HepG2 (cell line): ENCODE measurements around the gene HCN4.
"Not testable (repeated sequence)": the region's sequence is repeated elsewhere in the genome, so short reads cannot be mapped to it uniquely, and the experiment has no call there.

Source experiments
- ADNP ChIP-seq: sonication (generic); formaldehyde crosslinking; IDR thresholded peaks from 2 replicates; pipeline ENCODE4 v1.4.0; 2020; ENCODE audit warnings: missing genetic modification reagents
- ATM ChIP-seq: fragments of 450-650 bp; IDR thresholded peaks from 2 replicates; pipeline ENCODE4 v1.7.1; 2017; ENCODE audit warnings: mild to moderate bottlenecking, borderline replicate concordance
- GABPB1 ChIP-seq: IDR thresholded peaks from 2 replicates; pipeline ENCODE4 v1.6.1; 2016; ENCODE audit warnings: mild to moderate bottlenecking, missing genetic modification reagents, moderate library complexity, missing compliant biosample characterization
- HDAC2 ChIP-seq: sonication (generic); formaldehyde crosslinking; IDR thresholded peaks from 2 replicates; pipeline ENCODE4 v1.4.0; 2020; ENCODE audit warnings: missing genetic modification reagents
- KAT2B ChIP-seq: fragments of 150-350 bp; IDR thresholded peaks from 2 replicates; pipeline ENCODE4 v1.6.1; 2014; ENCODE audit warnings: low read depth, low read length, borderline replicate concordance
- NR2F6 ChIP-seq, 2 experiments: IDR thresholded peaks; 2 replicates each; pipeline ENCODE4 v1.6.1; 2016; ENCODE audit warnings: antibody characterized with exemption in 1 of 2, mild to moderate bottlenecking in 1 of 2
- POLR2AphosphoS5 ChIP-seq: IDR thresholded peaks from 2 replicates; pipeline ENCODE4 v1.6.1; 2012; ENCODE audit warnings: low read depth, low read length
- SMARCE1 ChIP-seq: fragments of 450-650 bp; IDR thresholded peaks from 2 replicates; pipeline ENCODE4 v1.6.1; 2017; ENCODE audit warnings: borderline replicate concordance
- TFE3 ChIP-seq: IDR thresholded peaks from 2 replicates; pipeline ENCODE4 v1.6.1; 2016
- TF ChIP-seq, protein P1 (sequence below): sonication (generic); formaldehyde crosslinking; IDR thresholded peaks from 2 replicates; pipeline ENCODE4 v1.8.0; 2022; ENCODE audit warnings: missing genetic modification reagents, mild to moderate bottlenecking, inconsistent platforms, borderline replicate concordance

DNA sequence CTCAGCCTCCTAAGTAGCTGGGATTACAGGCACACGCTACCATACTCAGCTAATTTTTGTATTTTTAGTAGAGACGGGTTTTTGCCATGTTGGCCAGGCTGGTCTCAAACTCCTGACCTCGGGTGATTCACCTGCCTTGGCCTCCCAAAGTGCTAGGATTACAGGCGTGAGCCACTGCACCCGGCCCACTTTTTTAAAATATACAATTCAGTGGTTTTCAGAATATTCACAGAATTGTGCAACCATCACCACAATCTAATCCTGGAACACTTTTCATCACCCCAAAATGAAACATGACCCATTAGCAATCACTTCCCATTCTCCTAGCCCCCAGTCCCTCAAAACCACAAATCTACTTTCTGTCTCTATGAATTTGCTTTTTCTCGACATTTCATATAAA, 31.5 kb upstream of the HCN4 start:
- TF ChIP-seq ADNP (CRISPR knock-in tag); ATM; SMARCE1; HDAC2 (CRISPR knock-in tag); NR2F6 (IDR thresholded peaks at IDR 0.05); NR2F6 (CRISPR knock-in tag; IDR thresholded peaks at IDR 0.05); POLR2AphosphoS5; TFE3 (CRISPR knock-in tag); GABPB1 (CRISPR knock-in tag); KAT2B: not testable (repeated sequence)
- TF ChIP-seq, protein P1, sequence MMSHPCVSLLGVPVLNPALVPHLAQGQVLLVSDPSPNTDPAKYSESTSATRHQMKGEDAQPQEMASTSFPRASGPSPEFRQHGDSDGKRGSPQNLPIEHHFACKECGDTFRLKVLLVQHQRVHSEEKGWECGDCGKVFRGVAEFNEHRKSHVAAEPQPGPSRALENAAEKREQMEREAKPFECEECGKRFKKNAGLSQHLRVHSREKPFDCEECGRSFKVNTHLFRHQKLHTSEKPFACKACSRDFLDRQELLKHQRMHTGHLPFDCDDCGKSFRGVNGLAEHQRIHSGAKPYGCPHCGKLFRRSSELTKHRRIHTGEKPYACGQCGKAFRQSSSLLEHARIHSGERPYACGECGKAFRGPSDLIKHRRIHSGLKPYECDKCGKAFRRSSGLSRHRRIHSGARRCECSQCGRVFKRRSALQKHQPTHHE = not testable (repeated sequence)
